Stomach (tissue), 9 donors: Measurements from ENCODE around the gene BCL6. TPM values are rescaled to one million over a fixed set of nuclear protein-coding genes. Genes with fewer than 3 reads are reported as not detected.

Source experiments
- DNase-seq, 2 donors: peaks; one replicate each; pipeline versions ENCODE4 v3.0.0 to v3.0.0-alpha.2; 2013 to 2019
- H3K27ac ChIP-seq, 5 donors: fragments of 200-600 bp in 4 of 5; sonication (generic) in 4 of 5; one replicate each; pipeline ENCODE4 v1.5.1; 2013 to 2019; ENCODE audit warnings: mild to moderate bottlenecking in 1 of 5, moderate library complexity in 1 of 5
- H3K27me3 ChIP-seq, 3 donors: fragments of 200-600 bp; sonication (generic); one replicate each; pipeline ENCODE4 v1.5.1; 2017 to 2019; ENCODE audit warnings: mixed run types in 1 of 3
- H3K36me3 ChIP-seq, 4 donors: fragments of 200-600 bp; sonication (generic); 1 replicate in 3 of 4; 2 replicates in 1 of 4; pipeline ENCODE4 v1.5.1; 2016 to 2019
- H3K4me1 ChIP-seq, 4 donors: fragments of 200-600 bp; sonication (generic); one replicate each; pipeline ENCODE4 v1.5.1; 2016 to 2019
- H3K4me3 ChIP-seq, 4 donors: fragments of 200-600 bp; sonication (generic) in 3 of 4; one replicate each; pipeline ENCODE4 v1.5.1; 2016 to 2019; ENCODE audit warnings: mild to moderate bottlenecking in 1 of 4
- H3K9me3 ChIP-seq, 4 donors: fragments of 200-600 bp; sonication (generic); one replicate each; pipeline ENCODE4 v1.5.1; 2016 to 2019
- CTCF ChIP-seq, 7 experiments: fragments of 450-650 bp in 4 of 7; fragments of 200-600 bp in 3 of 7; sonication (generic) in 3 of 7; IDR thresholded peaks; one replicate each; pipeline ENCODE4 v1.5.1; 2016 to 2019; ENCODE audit warnings: antibody characterized with exemption in 7 of 7, control low read depth in 2 of 7, mild to moderate bottlenecking in 1 of 7
- EP300 ChIP-seq: sonication (generic); formaldehyde crosslinking; IDR thresholded peaks from one replicate; pipeline ENCODE4 v1.6.1; 2017; ENCODE audit warnings: antibody characterized with exemption
- POLR2A ChIP-seq, 4 donors: fragments of 450-650 bp; IDR thresholded peaks; one replicate each; pipeline ENCODE4 v1.6.1; 2016; ENCODE audit warnings: antibody characterized with exemption in 4 of 4, control low read depth in 2 of 4, mild to moderate bottlenecking in 1 of 4, moderate library complexity in 1 of 4
- POLR2AphosphoS5 ChIP-seq, 3 donors: sonication (generic); formaldehyde crosslinking; IDR thresholded peaks; one replicate each; pipeline ENCODE4 v1.6.1; 2016; ENCODE audit warnings: antibody characterized with exemption in 3 of 3
- WGBS, 5 donors: extraction: QIAGEN DNeasy Blood & Tissue Kit in 3 of 5; methylation state at CpG; one replicate each; pipeline versions ENCODE4 v1.1.5 to v1.1.7; 2013 to 2018; 5-methylcytosine and 5-hydroxymethylcytosine counted together
- intact Hi-C: fragments of 100-400 bp; cut with DNase I; formaldehyde crosslinking; loops from one replicate; pipeline ENCODE4 v1.15.1; 2023; ENCODE audit warnings: low total_unique reads
- polyA plus RNA-seq, 3 donors: library from polyadenylated mRNA; stranded (reverse); fragments of 200-250 nt; gene quantifications; one replicate each; pipeline ENCODE4 v1.2.3, GENCODE V29; 2013
- total RNA-seq, 5 donors: library from RNA; depleted of rRNA; stranded (reverse); fragments of >200 nt; gene quantifications; one replicate each; pipeline versions ENCODE4 v1.1.0 to v1.2.3, GENCODE V29; 2014 to 2016
- donor health status: healthy with polysubstance abuse.
- donor health status: Bipolar disorder and iron deficiency.
- donor health status: healthy.

The BCL6 gene
- total and polyA plus RNA-seq, 8 donors: 11.1 to 112 (median 37.7) TPM

GRCh38 chr3:187693431-187693830, 51.8 kb downstream of the BCL6 start:
- Histone ChIP-seq H3K27me3 (peaks cover 0 to 13% (median 0%) of the 10 kb centered on the region in 3 donors), H3K4me3 (no peak overlapping the region), H3K4me1 (no peaks in the 10 kb centered on the region), H3K9me3 (no peaks in the 10 kb centered on the region), H3K27ac (no peak overlapping the region), H3K36me3 (no peaks in the 10 kb centered on the region)
- 88 to 100% (median 93%) methylated on average over 1 of the region's 1 CpG for WGBS, 5 donors
- intact Hi-C loops: no loop called here
- TF ChIP-seq POLR2A (IDR thresholded peaks at IDR 0.05) (no peak), POLR2AphosphoS5 (IDR thresholded peaks at IDR 0.05) (no peak), EP300 (no peak), CTCF (IDR thresholded peaks at IDR 0.05) (no peak)
- DNase-seq: no peak

- intact Hi-C loops: no loop called here
- Histone ChIP-seq H3K4me3 (no peak overlapping the region), H3K4me1 (no peaks in the 10 kb centered on the region), H3K27me3 (peaks cover 0 to 21% (median 0%) of the 10 kb centered on the region in 3 donors), H3K9me3 (peaks cover 0 to 14% (median 10%) of the 10 kb centered on the region in 4 donors), H3K27ac (no peak overlapping the region), H3K36me3 (no peaks in the 10 kb centered on the region)
- WGBS, 5 donors: 59 to 75% (median 63%) methylated on average over 4 of the region's 4 CpGs
- no peak for DNase-seq
- TF ChIP-seq POLR2A (IDR thresholded peaks at IDR 0.05): no peak
- TF ChIP-seq EP300: no peak
- no peak for TF ChIP-seq POLR2AphosphoS5 (IDR thresholded peaks at IDR 0.05)
- TF ChIP-seq CTCF (IDR thresholded peaks at IDR 0.05): no peak
These were observed 55.3 kb downstream of the BCL6 start for GRCh38 chr3:187689984-187690383.

DNA sequence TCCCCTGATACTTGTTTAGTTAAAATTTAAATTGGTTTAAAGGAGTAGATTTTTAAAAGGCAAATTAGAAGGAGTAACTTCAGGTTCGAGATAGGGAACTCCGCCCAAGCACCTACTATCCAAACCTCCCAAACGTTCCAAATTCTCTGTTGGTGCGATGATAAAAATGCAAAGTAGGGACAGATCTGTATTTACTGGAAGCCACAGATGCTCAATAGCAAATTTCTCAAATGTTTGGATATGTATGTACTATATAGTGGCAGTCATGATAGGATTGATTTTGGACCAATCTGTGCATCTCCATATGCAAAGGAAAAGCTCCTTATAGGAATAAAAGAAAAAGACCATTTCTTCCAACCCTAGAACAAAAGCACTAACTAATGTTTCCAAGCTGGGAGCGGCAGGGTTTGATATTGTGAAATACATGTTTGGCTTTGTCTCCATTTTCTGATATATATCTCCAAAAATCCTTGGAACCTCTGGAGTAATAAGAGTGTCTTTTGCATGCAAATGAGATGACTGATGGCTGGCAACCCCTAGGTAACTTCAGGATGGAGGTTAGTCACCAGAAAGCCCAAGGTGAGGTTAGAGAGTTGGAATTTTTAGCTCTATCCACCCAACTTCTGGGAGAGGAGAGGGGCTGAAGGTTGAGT, 58.5 kb downstream of the BCL6 start:
- TF ChIP-seq POLR2A (IDR thresholded peaks at IDR 0.05): no peak
- no peak for TF ChIP-seq POLR2AphosphoS5 (IDR thresholded peaks at IDR 0.05)
- TF ChIP-seq EP300: no peak
- no peak for TF ChIP-seq CTCF (IDR thresholded peaks at IDR 0.05)
- peaks cover 0 to 19% (median 14%) of the 10 kb centered on the region in 4 donors for H3K9me3 ChIP-seq
- no peak for DNase-seq
- no peaks in the 10 kb centered on the region for H3K36me3 ChIP-seq
- WGBS, 5 donors: 87 to 95% (median 94%) methylated on average over 5 of the region's 5 CpGs
- H3K27me3 ChIP-seq: peaks cover 0 to 15% (median 0%) of the 10 kb centered on the region in 3 donors
- intact Hi-C loops: no loop called here
- no peak overlapping the region for H3K4me3 ChIP-seq
- no peaks in the 10 kb centered on the region for H3K4me1 ChIP-seq
- H3K27ac ChIP-seq: no peak overlapping the region

- peaks cover 0 to 19% (median 14%) of the 10 kb centered on the region in 4 donors for H3K9me3 ChIP-seq
- H3K36me3 ChIP-seq: no peaks in the 10 kb centered on the region
- H3K4me3 ChIP-seq: no peak overlapping the region
- H3K27me3 ChIP-seq: peaks cover 0 to 22% (median 0%) of the 10 kb centered on the region in 3 donors
- TF ChIP-seq POLR2AphosphoS5 (IDR thresholded peaks at IDR 0.05) (no peak), POLR2A (IDR thresholded peaks at IDR 0.05) (no peak), CTCF (IDR thresholded peaks at IDR 0.05) (no peak), EP300 (no peak)
- 88 to 96% (median 92%) methylated on average over 7 of the region's 7 CpGs for WGBS, 5 donors
- intact Hi-C loops: no loop called here
- no peak for DNase-seq
- no peaks in the 10 kb centered on the region for H3K4me1 ChIP-seq
- H3K27ac ChIP-seq: no peak overlapping the region
These were observed 59.3 kb downstream of the BCL6 start for GRCh38 chr3:187685948-187686347.
